Measurements from ENCODE around the gene PRKAG2. TPM values are rescaled to one million over a fixed set of nuclear protein-coding genes. Genes with fewer than 3 reads are reported as not detected.

Gene PRKAG2
- total and polyA plus RNA-seq, 9 donors: 9.3 to 37.7 (median 22.6) TPM

GRCh38 chr7:151615784-151616183 is 261.1 kb downstream of the PRKAG2 start:
- no peaks in the 10 kb centered on the region for H3K27me3 ChIP-seq
- no peak overlapping the region for H3K4me3 ChIP-seq
- DNase-seq: no peak
- H3K36me3 ChIP-seq: no peaks in the 10 kb centered on the region
- intact Hi-C loops (cut with DNase I): no loop called here
- H3K9me3 ChIP-seq: no peaks in the 10 kb centered on the region
- H3K4me1 ChIP-seq (ENCODE audit: insufficient read depth): no peaks in the 10 kb centered on the region
- 88 to 92% (median 91%) methylated on average over 4 of the region's 4 CpGs for WGBS, 3 donors
- H3K27ac ChIP-seq: no peak overlapping the region
- TF ChIP-seq EP300 (IDR thresholded peaks at IDR 0.05) (no peak), POLR2A (IDR thresholded peaks at IDR 0.05) (no peak), CTCF (IDR thresholded peaks at IDR 0.05) (no peak)

GRCh38 chr7:151615058-151615457 is 261.9 kb downstream of the PRKAG2 start:
- H3K4me3 ChIP-seq: no peak overlapping the region
- H3K36me3 ChIP-seq: no peaks in the 10 kb centered on the region
- intact Hi-C loops (cut with DNase I): no loop called here
- no peaks in the 10 kb centered on the region for H3K9me3 ChIP-seq
- H3K4me1 ChIP-seq (ENCODE audit: insufficient read depth): no peaks in the 10 kb centered on the region
- WGBS, 3 donors: 96 to 98% (median 97%) methylated on average over 3 of the region's 3 CpGs
- H3K27ac ChIP-seq: no peak overlapping the region
- TF ChIP-seq CTCF (IDR thresholded peaks at IDR 0.05): no peak
- TF ChIP-seq POLR2A (IDR thresholded peaks at IDR 0.05): no peak
- no peak for TF ChIP-seq EP300 (IDR thresholded peaks at IDR 0.05)
- H3K27me3 ChIP-seq: no peaks in the 10 kb centered on the region
- DNase-seq: no peak

GRCh38 chr7:151614019-151614418 is 262.9 kb downstream of the PRKAG2 start:
- H3K9me3 ChIP-seq: no peaks in the 10 kb centered on the region
- H3K27me3 ChIP-seq: no peaks in the 10 kb centered on the region
- no peaks in the 10 kb centered on the region for H3K4me1 ChIP-seq (ENCODE audit: insufficient read depth)
- no peak for DNase-seq
- no peaks in the 10 kb centered on the region for H3K36me3 ChIP-seq
- H3K4me3 ChIP-seq: no peak overlapping the region
- 90 to 95% (median 93%) methylated on average over 13 of the region's 13 CpGs for WGBS, 3 donors
- TF ChIP-seq POLR2A (IDR thresholded peaks at IDR 0.05) (no peak), EP300 (IDR thresholded peaks at IDR 0.05) (no peak), CTCF (IDR thresholded peaks at IDR 0.05) (no peak)
- intact Hi-C loops (cut with DNase I): no loop called here
- H3K27ac ChIP-seq: no peak overlapping the region

GRCh38 chr7:151611878-151612277 is 265.0 kb downstream of the PRKAG2 start:
- H3K36me3 ChIP-seq: no peaks in the 10 kb centered on the region
- H3K4me1 ChIP-seq (ENCODE audit: insufficient read depth): no peaks in the 10 kb centered on the region
- no peak overlapping the region for H3K27ac ChIP-seq
- TF ChIP-seq POLR2A (IDR thresholded peaks at IDR 0.05) (no peak), CTCF (IDR thresholded peaks at IDR 0.05) (no peak), EP300 (IDR thresholded peaks at IDR 0.05) (no peak)
- H3K4me3 ChIP-seq: no peak overlapping the region
- 96 to 100% (median 96%) methylated on average over 10 of the region's 10 CpGs for WGBS, 3 donors
- DNase-seq: no peak
- H3K9me3 ChIP-seq: no peaks in the 10 kb centered on the region
- intact Hi-C loops (cut with DNase I): no loop called here
- H3K27me3 ChIP-seq: no peaks in the 10 kb centered on the region

GRCh38 chr7:151611041-151611440 is 265.9 kb downstream of the PRKAG2 start:
- no peak for TF ChIP-seq CTCF (IDR thresholded peaks at IDR 0.05)
- TF ChIP-seq POLR2A (IDR thresholded peaks at IDR 0.05): no peak
- no peak for TF ChIP-seq EP300 (IDR thresholded peaks at IDR 0.05)
- DNase-seq: no peak
- 94 to 97% (median 95%) methylated on average over 11 of the region's 11 CpGs for WGBS, 3 donors
- Histone ChIP-seq H3K27me3 (no peaks in the 10 kb centered on the region), H3K27ac (no peak overlapping the region), H3K9me3 (no peaks in the 10 kb centered on the region), H3K4me1 (ENCODE audit: insufficient read depth) (no peaks in the 10 kb centered on the region), H3K4me3 (no peak overlapping the region), H3K36me3 (no peaks in the 10 kb centered on the region)
- intact Hi-C loops (cut with DNase I): no loop called here
